ENCODE measurements around the gene EXOSC5. TPM values are rescaled to one million over a fixed set of nuclear protein-coding genes. Genes with fewer than 3 reads are reported as not detected.

The EXOSC5 gene
- total and polyA plus RNA-seq, 2 of the 13 experiments (the other 11 are each of a cell fraction or from before 2014, with no cell fraction given) = 24.1 to 26.5 TPM

DNA sequence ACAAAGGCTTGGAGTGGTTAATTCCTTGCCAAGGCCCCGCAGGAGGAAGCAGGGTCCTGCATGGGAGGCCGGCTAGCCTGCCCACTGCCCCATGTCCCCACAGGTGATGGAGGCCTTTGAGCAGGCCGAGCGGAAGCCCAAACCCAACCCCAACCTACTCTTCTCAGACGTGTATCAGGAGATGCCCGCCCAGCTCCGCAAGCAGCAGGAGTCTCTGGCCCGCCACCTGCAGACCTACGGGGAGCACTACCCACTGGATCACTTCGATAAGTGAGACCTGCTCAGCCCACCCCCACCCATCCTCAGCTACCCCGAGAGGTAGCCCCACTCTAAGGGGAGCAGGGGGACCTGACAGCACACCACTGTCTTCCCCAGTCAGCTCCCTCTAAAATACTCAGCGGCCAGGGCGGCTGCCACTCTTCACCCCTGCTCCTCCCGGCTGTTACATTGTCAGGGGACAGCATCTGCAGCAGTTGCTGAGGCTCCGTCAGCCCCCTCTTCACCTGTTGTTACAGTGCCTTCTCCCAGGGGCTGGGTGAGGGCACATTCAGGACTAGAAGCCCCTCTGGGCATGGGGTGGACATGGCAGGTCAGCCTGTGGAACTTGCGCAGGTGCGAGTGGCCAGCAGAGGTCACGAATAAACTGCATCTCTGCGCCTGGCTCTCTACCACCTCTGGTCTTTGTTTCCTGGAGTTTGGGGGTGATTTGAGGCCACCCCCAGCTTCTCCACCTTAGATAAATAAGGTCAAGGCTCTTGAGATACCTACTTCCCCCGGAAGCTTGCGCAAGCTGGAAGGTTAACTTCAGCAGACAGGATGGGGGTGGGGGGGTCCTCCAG, 27.4 kb upstream of the EXOSC5 start (continued):
- TF ChIP-seq, protein P1, sequence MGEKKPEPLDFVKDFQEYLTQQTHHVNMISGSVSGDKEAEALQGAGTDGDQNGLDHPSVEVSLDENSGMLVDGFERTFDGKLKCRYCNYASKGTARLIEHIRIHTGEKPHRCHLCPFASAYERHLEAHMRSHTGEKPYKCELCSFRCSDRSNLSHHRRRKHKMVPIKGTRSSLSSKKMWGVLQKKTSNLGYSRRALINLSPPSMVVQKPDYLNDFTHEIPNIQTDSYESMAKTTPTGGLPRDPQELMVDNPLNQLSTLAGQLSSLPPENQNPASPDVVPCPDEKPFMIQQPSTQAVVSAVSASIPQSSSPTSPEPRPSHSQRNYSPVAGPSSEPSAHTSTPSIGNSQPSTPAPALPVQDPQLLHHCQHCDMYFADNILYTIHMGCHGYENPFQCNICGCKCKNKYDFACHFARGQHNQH (CRISPR knock-in tag; IDR thresholded peaks at IDR 0.05) = no peak
- TF ChIP-seq FOXJ3 (CRISPR knock-in tag; IDR thresholded peaks at IDR 0.05; ENCODE audit: borderline replicate concordance) = 0 out of 2 replicates have a peak, but pooled peaks have one; percentile 34
- TF ChIP-seq PHF5A (CRISPR knock-in tag; IDR thresholded peaks at IDR 0.05; ENCODE audit: low read depth, unreplicated experiment) = no peak
- no peak for TF ChIP-seq POGZ (CRISPR knock-in tag; IDR thresholded peaks at IDR 0.05)
- 0 out of 2 replicates have a peak, but pooled peaks have one; percentile 39 for TF ChIP-seq RARA (CRISPR knock-in tag; IDR thresholded peaks at IDR 0.05)
- no peak for TF ChIP-seq WIZ (CRISPR knock-in tag; IDR thresholded peaks at IDR 0.05)
- peak; percentile 30 for TF ChIP-seq TEAD3 (CRISPR knock-in tag; optimal IDR thresholded peaks at IDR 0.05; ENCODE audit: borderline replicate concordance)
- no peak for TF ChIP-seq ZFP36L2 (CRISPR knock-in tag; IDR thresholded peaks at IDR 0.05)
- TF ChIP-seq, protein P2, sequence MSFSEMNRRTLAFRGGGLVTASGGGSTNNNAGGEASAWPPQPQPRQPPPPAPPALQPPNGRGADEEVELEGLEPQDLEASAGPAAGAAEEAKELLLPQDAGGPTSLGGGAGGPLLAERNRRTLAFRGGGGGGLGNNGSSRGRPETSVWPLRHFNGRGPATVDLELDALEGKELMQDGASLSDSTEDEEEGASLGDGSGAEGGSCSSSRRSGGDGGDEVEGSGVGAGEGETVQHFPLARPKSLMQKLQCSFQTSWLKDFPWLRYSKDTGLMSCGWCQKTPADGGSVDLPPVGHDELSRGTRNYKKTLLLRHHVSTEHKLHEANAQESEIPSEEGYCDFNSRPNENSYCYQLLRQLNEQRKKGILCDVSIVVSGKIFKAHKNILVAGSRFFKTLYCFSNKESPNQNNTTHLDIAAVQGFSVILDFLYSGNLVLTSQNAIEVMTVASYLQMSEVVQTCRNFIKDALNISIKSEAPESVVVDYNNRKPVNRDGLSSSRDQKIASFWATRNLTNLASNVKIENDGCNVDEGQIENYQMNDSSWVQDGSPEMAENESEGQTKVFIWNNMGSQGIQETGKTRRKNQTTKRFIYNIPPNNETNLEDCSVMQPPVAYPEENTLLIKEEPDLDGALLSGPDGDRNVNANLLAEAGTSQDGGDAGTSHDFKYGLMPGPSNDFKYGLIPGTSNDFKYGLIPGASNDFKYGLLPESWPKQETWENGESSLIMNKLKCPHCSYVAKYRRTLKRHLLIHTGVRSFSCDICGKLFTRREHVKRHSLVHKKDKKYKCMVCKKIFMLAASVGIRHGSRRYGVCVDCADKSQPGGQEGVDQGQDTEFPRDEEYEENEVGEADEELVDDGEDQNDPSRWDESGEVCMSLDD (CRISPR knock-in tag; IDR thresholded peaks at IDR 0.05; ENCODE audit: borderline replicate concordance) = peak; percentile 83
- TF ChIP-seq PCBP2 (optimal IDR thresholded peaks at IDR 0.05; ENCODE audit: low read depth, low read length, poor library complexity, severe bottlenecking) = no peak
- TF ChIP-seq, protein P3, sequence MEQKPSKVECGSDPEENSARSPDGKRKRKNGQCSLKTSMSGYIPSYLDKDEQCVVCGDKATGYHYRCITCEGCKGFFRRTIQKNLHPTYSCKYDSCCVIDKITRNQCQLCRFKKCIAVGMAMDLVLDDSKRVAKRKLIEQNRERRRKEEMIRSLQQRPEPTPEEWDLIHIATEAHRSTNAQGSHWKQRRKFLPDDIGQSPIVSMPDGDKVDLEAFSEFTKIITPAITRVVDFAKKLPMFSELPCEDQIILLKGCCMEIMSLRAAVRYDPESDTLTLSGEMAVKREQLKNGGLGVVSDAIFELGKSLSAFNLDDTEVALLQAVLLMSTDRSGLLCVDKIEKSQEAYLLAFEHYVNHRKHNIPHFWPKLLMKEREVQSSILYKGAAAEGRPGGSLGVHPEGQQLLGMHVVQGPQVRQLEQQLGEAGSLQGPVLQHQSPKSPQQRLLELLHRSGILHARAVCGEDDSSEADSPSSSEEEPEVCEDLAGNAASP (CRISPR knock-in tag; IDR thresholded peaks at IDR 0.05; ENCODE audit: borderline replicate concordance) = peak; percentile 91
- TF ChIP-seq MBNL3 (CRISPR knock-in tag; conservative IDR thresholded peaks at IDR 0.05) = no peak
- TF ChIP-seq, protein P4, sequence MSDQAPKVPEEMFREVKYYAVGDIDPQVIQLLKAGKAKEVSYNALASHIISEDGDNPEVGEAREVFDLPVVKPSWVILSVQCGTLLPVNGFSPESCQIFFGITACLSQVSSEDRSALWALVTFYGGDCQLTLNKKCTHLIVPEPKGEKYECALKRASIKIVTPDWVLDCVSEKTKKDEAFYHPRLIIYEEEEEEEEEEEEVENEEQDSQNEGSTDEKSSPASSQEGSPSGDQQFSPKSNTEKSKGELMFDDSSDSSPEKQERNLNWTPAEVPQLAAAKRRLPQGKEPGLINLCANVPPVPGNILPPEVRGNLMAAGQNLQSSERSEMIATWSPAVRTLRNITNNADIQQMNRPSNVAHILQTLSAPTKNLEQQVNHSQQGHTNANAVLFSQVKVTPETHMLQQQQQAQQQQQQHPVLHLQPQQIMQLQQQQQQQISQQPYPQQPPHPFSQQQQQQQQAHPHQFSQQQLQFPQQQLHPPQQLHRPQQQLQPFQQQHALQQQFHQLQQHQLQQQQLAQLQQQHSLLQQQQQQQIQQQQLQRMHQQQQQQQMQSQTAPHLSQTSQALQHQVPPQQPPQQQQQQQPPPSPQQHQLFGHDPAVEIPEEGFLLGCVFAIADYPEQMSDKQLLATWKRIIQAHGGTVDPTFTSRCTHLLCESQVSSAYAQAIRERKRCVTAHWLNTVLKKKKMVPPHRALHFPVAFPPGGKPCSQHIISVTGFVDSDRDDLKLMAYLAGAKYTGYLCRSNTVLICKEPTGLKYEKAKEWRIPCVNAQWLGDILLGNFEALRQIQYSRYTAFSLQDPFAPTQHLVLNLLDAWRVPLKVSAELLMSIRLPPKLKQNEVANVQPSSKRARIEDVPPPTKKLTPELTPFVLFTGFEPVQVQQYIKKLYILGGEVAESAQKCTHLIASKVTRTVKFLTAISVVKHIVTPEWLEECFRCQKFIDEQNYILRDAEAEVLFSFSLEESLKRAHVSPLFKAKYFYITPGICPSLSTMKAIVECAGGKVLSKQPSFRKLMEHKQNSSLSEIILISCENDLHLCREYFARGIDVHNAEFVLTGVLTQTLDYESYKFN (CRISPR knock-in tag; conservative IDR thresholded peaks at IDR 0.05) = peak; percentile 72
- TF ChIP-seq RXRB (CRISPR knock-in tag; IDR thresholded peaks at IDR 0.05; ENCODE audit: borderline replicate concordance) = peak; percentile 85
- 0 out of 2 replicates have a peak, but pooled peaks have one; percentile 18 for TF ChIP-seq HDAC2 (CRISPR knock-in tag; IDR thresholded peaks at IDR 0.05)
- TF ChIP-seq FOXA3 (CRISPR knock-in tag; IDR thresholded peaks at IDR 0.05) = 0 out of 2 replicates have a peak, but pooled peaks have one; percentile 20
